Sigmoid colon (tissue), 7 donors: ENCODE measurements around the gene CHRNA9. TPM values are rescaled to one million over a fixed set of nuclear protein-coding genes. Genes with fewer than 3 reads are reported as not detected.

Source experiments
- DNase-seq: peaks from one replicate; pipeline ENCODE4 v3.0.0-alpha.2; 2019
- H3K27ac ChIP-seq, 4 donors: fragments of 200-600 bp; sonication (generic); one replicate each; pipeline ENCODE4 v1.5.1; 2016 to 2019; ENCODE audit warnings: mild to moderate bottlenecking in 1 of 4
- H3K27me3 ChIP-seq, 3 donors: fragments of 200-600 bp; sonication (generic); one replicate each; pipeline ENCODE4 v1.5.1; 2019; ENCODE audit warnings: mild to moderate bottlenecking in 1 of 3
- H3K36me3 ChIP-seq, 4 donors: fragments of 200-600 bp; sonication (generic); one replicate each; pipeline ENCODE4 v1.5.1; 2016 to 2019
- H3K4me1 ChIP-seq, 4 donors: fragments of 200-600 bp; sonication (generic); one replicate each; pipeline ENCODE4 v1.5.1; 2017 to 2019
- H3K4me3 ChIP-seq, 4 donors: fragments of 200-600 bp; sonication (generic); one replicate each; pipeline ENCODE4 v1.5.1; 2017 to 2019; ENCODE audit warnings: mild to moderate bottlenecking in 2 of 4, moderate library complexity in 1 of 4
- H3K9me3 ChIP-seq, 4 donors: fragments of 200-600 bp in 3 of 4; sonication (generic) in 3 of 4; one replicate each; pipeline versions ENCODE4 v1.5.1 to v1.6.1; 2013 to 2019
- CTCF ChIP-seq, 4 experiments: fragments of 450-650 bp in 3 of 4; fragments of 200-600 bp in 1 of 4; IDR thresholded peaks; one replicate each; pipeline ENCODE4 v1.5.1; 2016 to 2019; ENCODE audit warnings: antibody characterized with exemption in 4 of 4, mild to moderate bottlenecking in 3 of 4, moderate library complexity in 2 of 4
- EP300 ChIP-seq, 4 donors: sonication (generic); formaldehyde crosslinking; IDR thresholded peaks; one replicate each; pipeline ENCODE4 v1.6.1; 2017; ENCODE audit warnings: antibody characterized with exemption in 4 of 4
- POLR2A ChIP-seq, 2 donors: fragments of 450-650 bp; IDR thresholded peaks; one replicate each; pipeline ENCODE4 v1.6.1; 2016; ENCODE audit warnings: antibody characterized with exemption in 2 of 2, mild to moderate bottlenecking in 2 of 2, moderate library complexity in 2 of 2
- POLR2AphosphoS5 ChIP-seq, 4 donors: sonication (generic); formaldehyde crosslinking; IDR thresholded peaks; one replicate each; pipeline ENCODE4 v1.6.1; 2017; ENCODE audit warnings: antibody characterized with exemption in 4 of 4
- WGBS, 2 donors: extraction: QIAGEN DNeasy Blood & Tissue Kit; methylation state at CpG; one replicate each; pipeline ENCODE4 v1.1.7; 2013; 5-methylcytosine and 5-hydroxymethylcytosine counted together
- intact Hi-C: fragments of 100-400 bp; cut with DNase I; formaldehyde crosslinking; loops from one replicate; pipeline ENCODE4 v1.15.1; 2023
- polyA plus RNA-seq, 3 donors: library from polyadenylated mRNA; stranded (reverse); fragments of 200-250 nt; gene quantifications; one replicate each; pipeline ENCODE4 v1.2.3, GENCODE V29; 2013
- total RNA-seq, 4 donors: library from RNA; depleted of rRNA; stranded (reverse); fragments of >200 nt; gene quantifications; one replicate each; pipeline ENCODE4 v1.1.0, GENCODE V29; 2016
- donor health status: healthy with polysubstance abuse.
- donor health status: Bipolar disorder and iron deficiency.
- donor health status: healthy.

CHRNA9 gene
- total and polyA plus RNA-seq, 7 donors = not detected

GRCh38 chr4:40377512-40378365 is 42.6 kb downstream of the CHRNA9 start:
- DNase-seq = no peak
- TF ChIP-seq CTCF (IDR thresholded peaks at IDR 0.05) (no peak), EP300 (IDR thresholded peaks at IDR 0.05) (no peak), POLR2AphosphoS5 (IDR thresholded peaks at IDR 0.05) (no peak), POLR2A (IDR thresholded peaks at IDR 0.05) (no peak)
- H3K9me3 ChIP-seq = no peaks in the 10 kb centered on the region
- WGBS, 2 donors = 24 to 63% methylated on average over 7 of the region's 7 CpGs
- intact Hi-C loops = no loop called here
- H3K4me1 ChIP-seq = no peaks in the 10 kb centered on the region
- H3K4me3 ChIP-seq = no peak overlapping the region
- H3K27me3 ChIP-seq = no peaks in the 10 kb centered on the region
- H3K27ac ChIP-seq = no peak overlapping the region
- no peaks in the 10 kb centered on the region for H3K36me3 ChIP-seq

GRCh38 chr4:40378619-40379018 is 43.5 kb downstream of the CHRNA9 start:
- Histone ChIP-seq H3K27ac (no peak overlapping the region), H3K4me1 (no peaks in the 10 kb centered on the region), H3K9me3 (no peaks in the 10 kb centered on the region), H3K4me3 (no peak overlapping the region), H3K36me3 (no peaks in the 10 kb centered on the region), H3K27me3 (no peaks in the 10 kb centered on the region)
- intact Hi-C loops = no loop called here
- WGBS, 2 donors = 50 to 72% methylated on average over 2 of the region's 2 CpGs
- TF ChIP-seq POLR2A (IDR thresholded peaks at IDR 0.05) (no peak), POLR2AphosphoS5 (IDR thresholded peaks at IDR 0.05) (no peak), CTCF (IDR thresholded peaks at IDR 0.05) (no peak), EP300 (IDR thresholded peaks at IDR 0.05) (no peak)
- DNase-seq = no peak

GRCh38 chr4:40379248-40379647 is 44.1 kb downstream of the CHRNA9 start:
- WGBS, 2 donors = 79 to 84% methylated on average over 3 of the region's 3 CpGs
- intact Hi-C loops = no loop called here
- H3K27me3 ChIP-seq = no peaks in the 10 kb centered on the region
- no peaks in the 10 kb centered on the region for H3K36me3 ChIP-seq
- H3K9me3 ChIP-seq = no peaks in the 10 kb centered on the region
- TF ChIP-seq POLR2AphosphoS5 (IDR thresholded peaks at IDR 0.05) (no peak), EP300 (IDR thresholded peaks at IDR 0.05) (no peak), POLR2A (IDR thresholded peaks at IDR 0.05) (no peak)
- no peak overlapping the region for H3K4me3 ChIP-seq
- DNase-seq = no peak
- no peaks in the 10 kb centered on the region for H3K4me1 ChIP-seq
- no peak overlapping the region for H3K27ac ChIP-seq

GRCh38 chr4:40380647-40381046 is 45.5 kb downstream of the CHRNA9 start:
- Histone ChIP-seq H3K27me3 (no peaks in the 10 kb centered on the region), H3K36me3 (no peaks in the 10 kb centered on the region), H3K9me3 (no peaks in the 10 kb centered on the region), H3K4me3 (no peak overlapping the region), H3K4me1 (no peaks in the 10 kb centered on the region), H3K27ac (no peak overlapping the region)
- TF ChIP-seq EP300 (IDR thresholded peaks at IDR 0.05) (no peak), CTCF (IDR thresholded peaks at IDR 0.05) (no peak), POLR2A (IDR thresholded peaks at IDR 0.05) (no peak), POLR2AphosphoS5 (IDR thresholded peaks at IDR 0.05) (no peak)
- intact Hi-C loops = no loop called here
- no peak for DNase-seq
- 76 to 77% methylated on average over 5 of the region's 5 CpGs for WGBS, 2 donors

GRCh38 chr4:40388239-40388638 is 53.1 kb downstream of the CHRNA9 start:
- H3K36me3 ChIP-seq = no peaks in the 10 kb centered on the region
- H3K9me3 ChIP-seq = no peaks in the 10 kb centered on the region
- no peaks in the 10 kb centered on the region for H3K27me3 ChIP-seq
- intact Hi-C loops = no loop called here
- H3K4me1 ChIP-seq = no peaks in the 10 kb centered on the region
- no peak overlapping the region for H3K4me3 ChIP-seq
- H3K27ac ChIP-seq = no peak overlapping the region
- no peak for DNase-seq
- WGBS, 2 donors = 59 to 88% methylated on average over 6 of the region's 6 CpGs
- TF ChIP-seq POLR2A (IDR thresholded peaks at IDR 0.05) = no peak
- TF ChIP-seq EP300 (IDR thresholded peaks at IDR 0.05) = no peak
- no peak for TF ChIP-seq POLR2AphosphoS5 (IDR thresholded peaks at IDR 0.05)
- TF ChIP-seq CTCF (IDR thresholded peaks at IDR 0.05) = no peak
